GM12892 (cell line): Measurements from ENCODE around the gene GNAS.

Experiments
- DNase-seq: peaks from one replicate; pipeline ENCODE4 v3.0.0; 2011; ENCODE audit not compliant: insufficient read length
- FAIRE-seq: peaks from 2 replicates; lab custom pipeline; 2011; peaks lifted over from hg19 to GRCh38; lab: Jason Lieb, UNC
- POLR2A ChIP-seq: IDR thresholded peaks from 2 replicates; pipeline ENCODE4 v1.6.1; 2011; ENCODE audit warnings: low read depth, low read length, control low read depth
- POLR2AphosphoS5 ChIP-seq: IDR thresholded peaks from 2 replicates; pipeline ENCODE4 v1.6.1; 2011; ENCODE audit warnings: low read depth, low read length, control low read depth
- TAF1 ChIP-seq: IDR thresholded peaks from 2 replicates; pipeline ENCODE4 v1.6.1; 2011; ENCODE audit warnings: low read depth, mild to moderate bottlenecking, control low read depth, low read length, borderline replicate concordance

Gene GNAS

GRCh38 chr20:58894652-58895447 lies 42.3 kb downstream of the GNAS start:
- DNase-seq (no peak), FAIRE-seq (no peak)
- TF ChIP-seq TAF1, result no peak
- TF ChIP-seq POLR2A, result no peak; the same call in 1 of the 2 replicates
- no peak for TF ChIP-seq POLR2AphosphoS5

GRCh38 chr20:58895448-58896180 lies 43.1 kb downstream of the GNAS start:
- FAIRE-seq (no peak), DNase-seq (no peak)
- TF ChIP-seq POLR2A, result no peak
- TF ChIP-seq TAF1, result no peak
- TF ChIP-seq POLR2AphosphoS5, result no peak

- no peak for DNase-seq
- TF ChIP-seq POLR2AphosphoS5 (no peak), POLR2A (0 out of 2 replicates have a peak, but pooled peaks have one; percentile 12)
- FAIRE-seq, result no peak
These were observed 44.3 kb downstream of the GNAS start for GRCh38 chr20:58896820-58897219.

GRCh38 chr20:58897488-58897887 lies 45.0 kb downstream of the GNAS start:
- DNase-seq (no peak), FAIRE-seq (no peak)
- TF ChIP-seq TAF1, result no peak
- no peak; the same call in 1 of the 2 replicates for TF ChIP-seq POLR2A
- TF ChIP-seq POLR2AphosphoS5, result no peak

GRCh38 chr20:58898629-58899408 lies 46.3 kb downstream of the GNAS start:
- no peak; the same call in none of the 2 replicates for TF ChIP-seq POLR2A
- peak; percentile 56; the same call in 1 of the 2 replicates for TF ChIP-seq POLR2AphosphoS5
- FAIRE-seq (no peak), DNase-seq (no peak)

- DNase-seq, result no peak
- FAIRE-seq, result no peak
- TF ChIP-seq TAF1 (no peak), POLR2AphosphoS5 (no peak; the same call in 1 of the 2 replicates), POLR2A (no peak)
These were observed 47.0 kb downstream of the GNAS start for GRCh38 chr20:58899512-58899911.

- TF ChIP-seq POLR2AphosphoS5 (no peak; the same call in 1 of the 2 replicates), TAF1 (no peak), POLR2A (no peak; the same call in 1 of the 2 replicates)
- FAIRE-seq (no peak), DNase-seq (no peak)
These were observed 47.9 kb downstream of the GNAS start for GRCh38 chr20:58900397-58900796.

- TF ChIP-seq POLR2A (no peak), POLR2AphosphoS5 (0 out of 2 replicates have a peak, but pooled peaks have one; percentile 5)
- DNase-seq, result no peak
- no peak for FAIRE-seq
These were observed 49.2 kb downstream of the GNAS start for GRCh38 chr20:58901488-58902402.

- DNase-seq, result no peak
- no peak for FAIRE-seq
- TF ChIP-seq POLR2A, result no peak
- no peak for TF ChIP-seq TAF1
- TF ChIP-seq POLR2AphosphoS5, result peak; percentile 37; the same call in 1 of the 2 replicates
These were observed 51.1 kb downstream of the GNAS start for GRCh38 chr20:58903614-58904013.

GRCh38 chr20:58905236-58905635 lies 52.7 kb downstream of the GNAS start:
- TF ChIP-seq POLR2A (no peak), POLR2AphosphoS5 (no peak), TAF1 (no peak)
- DNase-seq (no peak), FAIRE-seq (no peak)

GRCh38 chr20:58906111-58906510 lies 53.6 kb downstream of the GNAS start:
- FAIRE-seq, result no peak
- DNase-seq, result no peak
- TF ChIP-seq TAF1, result no peak
- peak; percentile 23; the same call in 1 of the 2 replicates for TF ChIP-seq POLR2A
- peak; percentile 29; the same call in 1 of the 2 replicates for TF ChIP-seq POLR2AphosphoS5
